GM19395 (cell line): Measurements from ENCODE around the gene PELI2.

Experiments
- ATAC-seq: cut with Tn5 transposase; IDR thresholded peaks from one replicate; pipeline ENCODE4 v1.9.1; 2021; ENCODE audit warnings: mild to moderate bottlenecking, moderate library complexity; ENCODE audit not compliant: unreplicated experiment

Gene PELI2

DNA sequence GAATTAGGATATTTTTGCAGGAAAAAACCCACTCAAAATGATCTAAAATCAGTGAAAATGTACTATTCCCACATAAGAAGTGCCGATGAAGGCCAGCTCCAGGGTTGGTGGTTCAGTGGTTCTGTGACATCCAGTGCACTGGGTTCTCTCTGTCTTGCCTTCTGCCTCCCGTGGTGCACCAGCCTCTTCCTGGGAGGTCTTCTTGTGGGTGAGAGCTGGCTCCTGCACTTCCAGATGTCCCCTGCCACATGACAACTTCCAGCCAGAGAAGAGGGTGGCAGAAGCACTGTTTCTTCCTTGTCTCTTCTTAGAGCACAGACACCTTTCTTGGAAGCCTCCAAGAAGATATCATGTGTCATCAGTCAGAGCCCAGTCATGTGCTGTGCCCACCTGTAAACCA lies 170.9 kb downstream of the PELI2 start:
- ATAC-seq = no peak

DNA sequence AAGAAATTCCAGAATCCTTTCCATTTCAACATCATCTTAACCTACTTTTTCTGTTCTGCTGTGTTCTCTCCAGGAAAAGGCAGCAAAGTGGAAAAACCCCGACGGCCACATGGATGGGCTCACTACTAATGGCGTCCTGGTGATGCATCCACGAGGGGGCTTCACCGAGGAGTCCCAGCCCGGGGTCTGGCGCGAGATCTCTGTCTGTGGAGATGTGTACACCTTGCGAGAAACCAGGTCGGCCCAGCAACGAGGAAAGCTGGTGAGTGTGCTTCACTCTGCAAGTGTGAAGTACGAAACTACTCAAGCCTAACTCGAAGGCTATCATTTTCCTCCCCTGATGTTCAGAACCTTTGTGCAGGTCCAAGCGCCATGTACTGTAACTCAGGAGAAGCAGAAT lies 172.0 kb downstream of the PELI2 start:
- no peak for ATAC-seq

DNA sequence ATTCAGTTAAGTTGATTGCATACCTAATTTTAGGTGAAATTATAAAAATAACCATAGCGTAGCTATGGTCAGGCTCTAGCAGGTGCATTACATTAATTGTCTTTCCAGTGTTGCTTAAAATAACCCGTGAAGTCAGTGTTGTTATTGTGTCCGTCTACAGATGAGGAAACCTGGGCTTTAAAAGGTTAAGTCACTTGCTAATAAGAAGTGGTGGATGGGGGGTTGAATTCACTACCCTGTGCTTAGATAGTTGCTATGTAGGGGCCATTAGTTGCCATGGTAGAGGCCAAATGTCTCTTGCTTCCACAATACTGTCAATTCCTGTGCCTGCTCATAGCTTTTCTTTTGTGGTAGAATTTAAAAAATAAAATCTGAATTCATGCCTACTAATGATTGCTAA lies 174.8 kb downstream of the PELI2 start:
- no peak for ATAC-seq

DNA sequence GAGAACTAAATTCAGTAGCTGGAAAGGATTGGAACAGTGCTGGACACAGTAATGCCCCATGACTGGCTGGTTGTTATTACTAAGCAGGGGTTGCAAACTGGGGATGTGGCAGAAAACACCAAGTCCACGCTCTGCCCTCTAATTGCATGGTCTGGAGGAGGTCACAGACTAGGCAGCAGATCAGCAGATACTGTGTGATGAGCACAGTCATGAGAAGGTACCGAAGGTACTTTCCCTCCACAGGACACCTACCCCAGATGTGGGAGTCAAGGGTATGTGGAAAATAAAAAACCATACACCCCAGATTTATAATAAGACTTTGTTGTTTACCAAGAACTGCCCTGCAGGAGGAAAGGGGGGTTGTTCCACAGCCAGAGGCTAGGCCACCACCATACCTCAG lies 175.3 kb downstream of the PELI2 start:
- ATAC-seq = no peak

DNA sequence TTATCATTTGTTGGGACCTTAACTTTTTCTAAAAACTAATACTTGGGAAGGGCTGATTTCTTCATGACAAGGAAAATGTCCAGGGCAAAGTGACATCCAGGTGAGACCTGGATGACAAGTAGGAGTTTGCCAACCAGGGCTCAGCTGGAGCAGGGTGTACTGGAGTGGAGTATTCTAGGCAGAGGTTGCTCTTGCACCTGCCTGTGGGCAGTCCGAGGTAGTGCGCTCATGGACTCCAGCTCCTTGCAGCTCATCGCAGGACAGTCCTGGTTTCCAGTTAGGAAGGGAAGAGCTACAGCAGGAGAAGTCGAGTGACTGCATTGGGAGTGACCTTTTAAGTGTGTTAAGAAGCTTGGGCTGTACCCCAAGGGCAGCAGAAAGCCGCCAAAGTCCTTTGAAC lies 175.9 kb downstream of the PELI2 start:
- no peak for ATAC-seq

GRCh38 chr14:56295743-56296142 lies 177.5 kb downstream of the PELI2 start:
- no peak for ATAC-seq

GRCh38 chr14:56297449-56297848 lies 179.2 kb downstream of the PELI2 start:
- ATAC-seq = no peak

GRCh38 chr14:56299306-56299984 lies 181.2 kb downstream of the PELI2 start:
- no peak for ATAC-seq

GRCh38 chr14:56300495-56300894 lies 182.3 kb downstream of the PELI2 start:
- no peak for ATAC-seq

- no peak for ATAC-seq
Observed at GRCh38 chr14:56304456-56304855, 186.2 kb downstream of the PELI2 start.

GRCh38 chr14:56309198-56309597 lies 191.0 kb downstream of the PELI2 start:
- ATAC-seq = no peak

DNA sequence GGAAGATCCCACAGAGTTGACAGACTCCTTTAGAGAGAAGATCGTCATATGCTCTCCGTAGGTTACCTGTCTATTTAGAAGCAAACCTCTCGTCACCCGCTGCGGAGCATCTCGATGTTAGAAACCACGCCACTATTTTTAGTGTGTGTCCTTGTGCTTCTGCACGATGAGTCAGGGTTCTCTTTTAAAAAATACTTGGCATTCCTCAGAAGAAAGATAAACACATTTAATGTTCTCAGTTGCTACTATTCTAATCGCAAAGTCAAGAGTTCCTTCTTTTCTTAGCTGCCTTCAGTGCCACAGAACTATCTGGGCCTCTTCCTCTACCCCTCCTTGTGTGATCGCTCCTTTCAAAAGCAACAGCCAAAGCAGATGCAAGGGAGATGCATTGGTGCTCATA lies 192.4 kb downstream of the PELI2 start:
- no peak for ATAC-seq

DNA sequence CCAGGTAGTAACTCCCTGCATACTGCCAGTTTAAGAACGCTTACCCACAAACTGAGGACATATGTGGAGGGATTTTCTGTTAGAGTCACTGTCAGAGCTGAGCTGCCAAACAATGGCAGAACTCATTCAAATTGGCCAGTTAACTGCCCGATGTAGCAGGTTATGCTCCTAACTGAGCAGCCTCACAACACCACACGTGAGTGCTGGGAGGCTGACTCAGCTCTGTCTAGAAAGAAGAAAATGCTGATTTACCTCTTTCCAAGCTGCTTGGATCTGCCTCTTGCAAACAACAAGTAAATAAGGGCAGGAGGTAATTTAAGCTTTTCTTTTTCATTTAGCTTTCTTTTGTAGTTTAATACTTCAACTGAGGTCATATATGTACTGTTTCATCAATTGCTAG lies 195.6 kb downstream of the PELI2 start:
- ATAC-seq = no peak

DNA sequence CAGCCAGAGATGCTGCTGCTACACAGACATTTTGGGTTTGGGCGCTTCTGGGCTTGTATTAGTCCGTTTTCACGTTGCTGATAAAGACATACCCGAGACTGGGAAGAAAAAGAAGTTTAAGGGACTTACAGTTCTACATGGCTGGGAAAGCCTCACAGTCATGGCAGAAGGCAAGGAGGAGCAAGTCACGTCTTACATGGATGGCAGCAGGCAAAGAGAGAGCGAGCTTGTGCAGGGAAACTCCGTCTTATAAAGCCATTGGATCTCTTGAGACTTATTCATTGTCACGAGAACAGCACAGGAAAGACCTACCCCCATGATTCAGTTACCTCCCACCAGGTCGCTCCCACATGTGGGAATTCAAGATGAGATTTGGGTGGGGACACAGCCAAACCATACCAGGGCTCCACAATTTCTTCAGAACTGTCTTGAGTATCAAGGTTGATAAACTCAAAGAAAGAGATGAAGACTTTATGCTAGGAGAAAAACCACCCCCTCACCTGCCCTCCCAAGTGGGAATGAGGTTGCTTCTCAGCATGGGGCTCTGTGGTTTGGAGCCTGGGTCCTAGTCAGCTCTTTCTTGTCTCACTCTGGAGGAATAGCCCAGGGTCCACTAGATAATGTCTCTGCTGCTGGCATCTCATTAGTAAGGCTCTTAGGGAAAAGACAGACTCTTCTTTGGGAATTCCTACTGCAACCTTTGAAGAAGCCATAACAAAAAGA lies 200.3 kb downstream of the PELI2 start:
- no peak for ATAC-seq

DNA sequence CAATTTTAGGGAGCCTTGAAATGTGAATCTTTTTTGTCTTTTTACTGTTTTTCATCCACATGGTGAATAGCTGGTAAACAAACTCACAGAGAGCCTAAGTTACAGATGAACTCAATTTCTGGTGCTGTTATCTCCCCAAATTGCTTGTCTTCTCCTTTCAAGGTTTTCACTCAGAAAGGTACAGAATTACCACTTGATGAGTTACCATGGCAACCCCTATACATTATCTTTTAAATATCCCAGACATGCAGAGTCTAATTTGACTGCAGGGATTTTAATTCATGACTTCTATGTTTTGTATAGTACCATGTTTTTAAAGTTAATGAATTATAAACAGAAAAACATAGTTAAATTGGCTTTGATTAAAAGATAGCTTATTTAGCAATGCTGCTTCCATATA lies 203.7 kb downstream of the PELI2 start:
- ATAC-seq = no peak

DNA sequence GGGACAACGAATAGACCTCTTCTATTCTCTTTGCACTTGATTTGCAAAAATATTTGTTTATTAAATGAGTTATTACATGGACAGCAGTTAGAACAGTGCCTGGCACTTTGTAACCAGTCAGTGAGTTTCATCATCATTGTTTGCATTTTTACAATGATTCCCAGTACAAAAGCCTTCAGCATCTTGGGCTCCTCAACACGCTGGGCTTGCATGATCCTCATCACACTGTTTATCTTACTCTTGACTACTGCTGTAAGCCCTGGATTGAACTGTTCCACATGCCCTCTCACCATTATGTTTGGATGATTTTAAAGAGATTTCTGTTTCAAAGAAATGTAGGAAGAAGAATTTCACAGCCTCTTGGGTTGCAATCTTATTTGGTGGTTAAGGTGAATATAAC lies 204.3 kb downstream of the PELI2 start:
- ATAC-seq = no peak

- ATAC-seq = no peak
Observed at GRCh38 chr14:56324454-56324853, 206.2 kb downstream of the PELI2 start.

- no peak for ATAC-seq
Observed at GRCh38 chr14:56324856-56325699, 206.9 kb downstream of the PELI2 start.

DNA sequence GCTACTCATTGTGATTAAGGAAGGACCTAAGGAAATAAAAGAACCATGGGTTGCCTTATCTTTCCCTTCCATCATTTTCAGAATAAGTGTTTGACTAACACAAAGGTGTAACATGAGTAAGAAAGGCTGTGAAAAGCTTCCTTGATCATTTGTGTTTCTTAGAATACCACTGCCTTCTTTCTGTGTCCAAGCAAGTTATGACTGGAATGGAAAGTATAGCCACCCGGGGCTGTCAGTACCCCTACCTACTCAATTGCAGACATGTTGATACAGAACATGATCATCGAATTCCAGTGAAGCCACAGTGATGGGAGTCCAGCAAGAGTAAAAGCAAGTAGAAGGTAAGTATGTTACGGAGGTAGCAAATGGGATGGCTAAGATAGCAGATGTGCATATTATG lies 209.8 kb downstream of the PELI2 start:
- ATAC-seq = no peak

DNA sequence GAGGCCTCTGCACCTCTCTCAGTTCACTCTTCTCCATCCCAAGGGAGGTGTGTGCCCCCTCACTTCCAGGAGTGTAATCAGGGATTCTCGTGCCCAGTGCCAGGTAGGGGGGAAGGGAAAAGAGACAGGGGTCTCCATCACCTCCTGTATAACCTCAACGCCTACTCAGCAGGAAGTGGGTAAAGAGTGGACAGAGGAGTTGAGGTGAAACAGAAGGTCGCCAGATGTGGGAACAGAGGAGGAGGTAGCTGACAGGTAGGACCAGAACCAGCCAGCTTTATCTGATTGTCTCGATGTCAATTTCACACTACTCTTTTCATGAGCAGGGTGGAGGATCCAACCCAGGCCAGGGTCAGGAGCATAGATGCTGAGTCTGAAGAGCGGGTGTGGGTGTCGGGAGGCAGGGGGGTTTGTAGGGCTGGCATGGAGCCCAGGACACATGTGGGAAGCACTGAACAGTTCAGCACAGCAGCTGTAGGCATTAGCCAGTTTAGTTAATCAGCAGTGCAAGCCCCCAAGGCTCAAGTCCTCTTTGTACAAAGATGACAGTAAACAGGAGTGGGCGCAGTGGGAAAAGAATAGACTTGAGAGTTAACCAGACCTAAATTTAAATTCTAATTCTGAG lies 213.5 kb downstream of the PELI2 start:
- ATAC-seq = no peak
